Measurements from ENCODE around the gene RDH11.

DNA sequence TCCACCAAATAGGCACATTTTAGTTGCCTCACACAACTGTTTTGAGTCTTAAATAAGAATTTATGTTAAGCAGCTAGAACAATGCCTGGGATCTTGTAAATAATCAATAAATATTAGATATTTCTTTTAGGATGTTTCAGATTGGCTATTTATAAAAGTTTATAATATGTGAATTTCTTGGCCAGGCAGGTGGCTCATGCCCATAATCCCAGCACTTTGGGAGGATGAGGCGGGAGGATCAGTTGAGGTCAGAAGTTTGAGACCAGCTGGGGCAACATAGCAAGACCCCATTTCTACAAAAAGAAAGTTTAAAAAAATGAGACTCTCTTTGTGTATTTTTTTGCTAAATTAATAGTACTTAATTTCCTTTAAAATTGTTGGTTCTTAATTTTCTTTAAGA, 54.1 kb downstream of the RDH11 start:
- TF ChIP-seq, protein P1, sequence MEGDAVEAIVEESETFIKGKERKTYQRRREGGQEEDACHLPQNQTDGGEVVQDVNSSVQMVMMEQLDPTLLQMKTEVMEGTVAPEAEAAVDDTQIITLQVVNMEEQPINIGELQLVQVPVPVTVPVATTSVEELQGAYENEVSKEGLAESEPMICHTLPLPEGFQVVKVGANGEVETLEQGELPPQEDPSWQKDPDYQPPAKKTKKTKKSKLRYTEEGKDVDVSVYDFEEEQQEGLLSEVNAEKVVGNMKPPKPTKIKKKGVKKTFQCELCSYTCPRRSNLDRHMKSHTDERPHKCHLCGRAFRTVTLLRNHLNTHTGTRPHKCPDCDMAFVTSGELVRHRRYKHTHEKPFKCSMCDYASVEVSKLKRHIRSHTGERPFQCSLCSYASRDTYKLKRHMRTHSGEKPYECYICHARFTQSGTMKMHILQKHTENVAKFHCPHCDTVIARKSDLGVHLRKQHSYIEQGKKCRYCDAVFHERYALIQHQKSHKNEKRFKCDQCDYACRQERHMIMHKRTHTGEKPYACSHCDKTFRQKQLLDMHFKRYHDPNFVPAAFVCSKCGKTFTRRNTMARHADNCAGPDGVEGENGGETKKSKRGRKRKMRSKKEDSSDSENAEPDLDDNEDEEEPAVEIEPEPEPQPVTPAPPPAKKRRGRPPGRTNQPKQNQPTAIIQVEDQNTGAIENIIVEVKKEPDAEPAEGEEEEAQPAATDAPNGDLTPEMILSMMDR (IDR thresholded peaks at IDR 0.05 in 2 of 3, conservative IDR thresholded peaks at IDR 0.05 in 1 of 3; ENCODE audit: control insufficient read depth in 2 of 3, extremely low read depth in 1 of 3, insufficient read depth in 1 of 3, low read depth in 3 of 3, low read length in 3 of 3): no peak
- TF ChIP-seq ATF3 (IDR thresholded peaks at IDR 0.05; ENCODE audit: borderline replicate concordance, extremely low read depth, low read depth, low read length) (no peak), POLR2A (IDR thresholded peaks at IDR 0.05; ENCODE audit: low read depth, low read length) (no peak), RAD21 (IDR thresholded peaks at IDR 0.05; ENCODE audit: insufficient read depth, low read depth, low read length) (no peak), MAX (IDR thresholded peaks at IDR 0.05; ENCODE audit: low read depth, low read length) (no peak), POLR2AphosphoS5 (IDR thresholded peaks at IDR 0.05; ENCODE audit: low read length) (no peak)
